SU-DHL-6 (cell line): ENCODE results near the gene ARFGAP1.

Source experiments
- H2AFZ ChIP-seq: fragments of 200-600 bp; sonication (generic); 2 replicates; pipeline ENCODE4 v1.6.1; 2014; ENCODE audit warnings: low read depth, mild to moderate bottlenecking, moderate library complexity, mixed read lengths, antibody characterized with exemption, low read length; ENCODE audit not compliant: severe bottlenecking
- H3F3A ChIP-seq: fragments of 200-600 bp; shearing (Covaris generic); 2 replicates; pipeline ENCODE4 v1.6.0; 2016; ENCODE audit warnings: antibody characterized with exemption, mild to moderate bottlenecking; ENCODE audit not compliant: insufficient read depth
- H3K27ac ChIP-seq: fragments of 200-600 bp; sonication (generic); 2 replicates; pipeline ENCODE4 v1.5.1; 2016; ENCODE audit warnings: low read depth, mild to moderate bottlenecking, low read length, moderate library complexity, mixed read lengths
- H3K27me3 ChIP-seq: fragments of 200-600 bp; sonication (generic), shearing (Covaris generic); 2 replicates; pipeline ENCODE4 v1.6.0; 2014; ENCODE audit warnings: mild to moderate bottlenecking, low read length
- H3K36me3 ChIP-seq: fragments of 200-600 bp; sonication (generic); 2 replicates; pipeline ENCODE4 v1.6.1; 2014; ENCODE audit warnings: mild to moderate bottlenecking, low read length, mixed read lengths
- H3K4me2 ChIP-seq: fragments of 300-600, 200-600 bp; shearing (Covaris generic), sonication (generic); 2 replicates; pipeline ENCODE4 v1.6.0; 2014; ENCODE audit warnings: low read length, low read depth, mild to moderate bottlenecking; ENCODE audit not compliant: poor library complexity, severe bottlenecking
- H3K4me3 ChIP-seq: fragments of 200-600 bp; sonication (generic); 2 replicates; pipeline ENCODE4 v1.5.1; 2014; ENCODE audit warnings: antibody characterized with exemption, low read length, mild to moderate bottlenecking, mixed read lengths; ENCODE audit not compliant: insufficient read depth, poor library complexity, severe bottlenecking
- H3K79me2 ChIP-seq: fragments of 200-600 bp; sonication (generic); 2 replicates; pipeline ENCODE4 v1.6.1; 2014; ENCODE audit warnings: mild to moderate bottlenecking, low read length, moderate library complexity; ENCODE audit not compliant: insufficient read depth
- H3K9ac ChIP-seq: fragments of 200-600 bp; sonication (generic); 2 replicates; pipeline ENCODE4 v1.7.0; 2014; ENCODE audit warnings: mild to moderate bottlenecking, low read length
- H3K9me2 ChIP-seq: fragments of 200-600 bp; sonication (generic); replicated peaks from 2 replicates; pipeline ENCODE4 v1.6.1; 2014; ENCODE audit warnings: low read length; ENCODE audit not compliant: insufficient read depth
- H3K9me3 ChIP-seq: fragments of 200-600 bp; sonication (generic); 2 replicates; pipeline ENCODE4 v1.6.1; 2014; ENCODE audit warnings: low read length, mixed read lengths; ENCODE audit not compliant: insufficient read depth
- H4K20me1 ChIP-seq: fragments of 200-600 bp; sonication (generic); 2 replicates; pipeline ENCODE4 v1.6.1; 2014; ENCODE audit warnings: low read depth, mild to moderate bottlenecking, antibody characterized with exemption, low read length, moderate library complexity, mixed read lengths
- CTCF ChIP-seq: fragments of 200-600 bp; sonication (generic); IDR thresholded peaks from one replicate; pipeline ENCODE4 v1.5.1; 2017; ENCODE audit warnings: antibody characterized with exemption, mild to moderate bottlenecking, low read length, moderate library complexity; ENCODE audit not compliant: insufficient read depth, poor library complexity, severe bottlenecking
- EZH2phosphoT487 ChIP-seq: fragments of 200-600 bp; sonication (generic), shearing (Covaris generic); conservative IDR thresholded peaks from 2 replicates; pipeline ENCODE4 v1.6.1; 2018; ENCODE audit warnings: mild to moderate bottlenecking, antibody characterized with exemption, low read length, moderate library complexity, mixed read lengths

ARFGAP1 gene

DNA sequence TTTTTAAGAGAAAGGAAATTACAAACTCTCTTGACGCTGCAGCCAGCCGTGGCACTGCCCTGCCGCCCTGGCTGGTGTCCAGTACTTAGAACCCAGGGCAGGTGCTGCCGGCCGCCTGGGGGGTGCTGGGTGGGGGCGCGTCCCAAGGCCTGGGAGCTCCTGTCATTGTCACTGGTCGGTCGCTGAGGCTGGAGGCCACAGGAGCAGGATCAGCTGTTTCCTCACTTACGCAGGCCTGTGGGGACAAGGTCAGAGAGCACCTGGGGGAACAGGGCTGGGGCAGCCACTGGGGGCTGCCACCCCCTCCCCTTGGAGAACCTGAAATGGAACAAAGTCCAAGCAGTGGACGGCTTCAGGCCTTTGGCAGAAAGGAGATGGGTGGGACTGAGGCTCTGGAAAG is 31.3 kb upstream of the ARFGAP1 start:
- Histone ChIP-seq H3K4me3 (no peak overlapping the region), H3K9me3 (no peaks in the 10 kb centered on the region), H3K27me3 (no peaks in the 10 kb centered on the region), H3K36me3 (no peaks in the 10 kb centered on the region), H3K79me2 (no peaks in the 10 kb centered on the region), H2AFZ (no peak overlapping the region), H3K9me2 (no peaks in the 10 kb centered on the region), H3F3A (no peaks in the 10 kb centered on the region), H3K27ac (no peak overlapping the region), H3K9ac (no peak overlapping the region), H3K4me2 (no peak overlapping the region), H4K20me1 (no peaks in the 10 kb centered on the region)
- no peak for TF ChIP-seq EZH2phosphoT487

- TF ChIP-seq EZH2phosphoT487 (no peak), CTCF (no peak)
- no peak overlapping the region for H2AFZ ChIP-seq
- no peak overlapping the region for H3K27ac ChIP-seq
- no peaks in the 10 kb centered on the region for H3K9me3 ChIP-seq
- no peaks in the 10 kb centered on the region for H4K20me1 ChIP-seq
- no peak overlapping the region for H3K9ac ChIP-seq
- no peaks in the 10 kb centered on the region for H3K79me2 ChIP-seq
- H3K27me3 ChIP-seq, result no peaks in the 10 kb centered on the region
- H3F3A ChIP-seq, result no peaks in the 10 kb centered on the region
- H3K9me2 ChIP-seq, result no peaks in the 10 kb centered on the region
- H3K4me2 ChIP-seq, result no peak overlapping the region
- no peak overlapping the region for H3K4me3 ChIP-seq
- H3K36me3 ChIP-seq, result no peaks in the 10 kb centered on the region
Observed at GRCh38 chr20:63242736-63243135, 29.9 kb upstream of the ARFGAP1 start.

GRCh38 chr20:63243604-63244247 is 28.9 kb upstream of the ARFGAP1 start:
- no peak overlapping the region for H3K4me3 ChIP-seq
- no peaks in the 10 kb centered on the region for H4K20me1 ChIP-seq
- H2AFZ ChIP-seq, result no peak overlapping the region
- TF ChIP-seq EZH2phosphoT487 (no peak), CTCF (no peak)
- no peak overlapping the region for H3K27ac ChIP-seq
- no peak overlapping the region for H3K9ac ChIP-seq
- no peaks in the 10 kb centered on the region for H3K27me3 ChIP-seq
- no peaks in the 10 kb centered on the region for H3K9me2 ChIP-seq
- H3K4me2 ChIP-seq, result no peak overlapping the region
- no peaks in the 10 kb centered on the region for H3K9me3 ChIP-seq
- no peaks in the 10 kb centered on the region for H3F3A ChIP-seq
- H3K79me2 ChIP-seq, result no peaks in the 10 kb centered on the region
- H3K36me3 ChIP-seq, result no peaks in the 10 kb centered on the region

DNA sequence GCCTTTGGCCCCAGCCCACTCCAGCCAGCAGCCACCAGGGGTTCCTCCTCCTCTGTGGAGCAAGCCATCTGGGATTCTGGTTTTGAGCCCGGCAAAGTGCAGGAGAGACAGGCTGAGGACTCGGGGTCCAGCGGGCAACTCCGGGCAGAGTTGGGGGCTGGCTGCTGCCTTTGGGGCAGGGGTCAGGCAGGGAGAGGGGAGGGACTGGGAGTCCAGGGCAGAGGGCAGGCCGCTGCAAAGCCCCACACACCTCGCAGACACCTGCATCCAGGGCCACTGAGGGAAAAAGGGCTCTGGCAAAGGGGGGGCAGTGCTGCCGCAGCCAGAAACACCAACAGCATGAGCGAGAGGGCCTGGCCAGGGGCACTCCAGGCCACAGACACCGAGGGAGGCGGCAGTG is 28.1 kb upstream of the ARFGAP1 start:
- Histone ChIP-seq H3K9ac (no peak overlapping the region), H4K20me1 (no peaks in the 10 kb centered on the region), H3K27ac (no peak overlapping the region), H3K9me2 (no peaks in the 10 kb centered on the region), H3K9me3 (no peaks in the 10 kb centered on the region), H3K27me3 (no peaks in the 10 kb centered on the region), H3F3A (no peaks in the 10 kb centered on the region), H3K79me2 (no peaks in the 10 kb centered on the region), H3K36me3 (no peaks in the 10 kb centered on the region), H3K4me2 (no peak overlapping the region), H3K4me3 (no peak overlapping the region), H2AFZ (no peak overlapping the region)
- TF ChIP-seq CTCF, result no peak
- no peak for TF ChIP-seq EZH2phosphoT487
